Vagina (tissue), 2 donors: ENCODE measurements around the gene LPCAT1. TPM values are rescaled to one million over a fixed set of nuclear protein-coding genes. Genes with fewer than 3 reads are reported as not detected.

Experiments used
- DNase-seq, 2 donors: peaks; one replicate each; pipeline ENCODE4 v3.0.0-alpha.2; 2017; ENCODE audit errors: extremely low spot score in 2 of 2
- H3K27ac ChIP-seq: fragments of 200-600 bp; sonication (generic); one replicate; pipeline ENCODE4 v1.5.1; 2019
- H3K27me3 ChIP-seq: fragments of 200-600 bp; sonication (generic); one replicate; pipeline ENCODE4 v1.5.1; 2019
- H3K36me3 ChIP-seq, 2 donors: fragments of 200-600 bp; sonication (generic); one replicate each; pipeline ENCODE4 v1.5.1; 2017 to 2019
- H3K4me1 ChIP-seq: fragments of 200-600 bp; sonication (generic); one replicate; pipeline ENCODE4 v1.5.1; 2019
- H3K4me3 ChIP-seq, 2 donors: fragments of 200-600 bp; sonication (generic); 1 replicate in 1 of 2; 2 replicates in 1 of 2; pipeline ENCODE4 v1.5.1; 2016 to 2019
- H3K9me3 ChIP-seq: fragments of 200-600 bp; sonication (generic); one replicate; pipeline ENCODE4 v1.5.1; 2019
- CTCF ChIP-seq, 3 experiments: fragments of 450-650 bp in 2 of 3; fragments of 200-600 bp in 1 of 3; sonication (generic) in 1 of 3; IDR thresholded peaks; one replicate each; pipeline ENCODE4 v1.5.1; 2017 to 2019; ENCODE audit warnings: antibody characterized with exemption in 3 of 3, mild to moderate bottlenecking in 2 of 3, moderate library complexity in 2 of 3
- POLR2A ChIP-seq, 2 donors: fragments of 450-650 bp; IDR thresholded peaks; one replicate each; pipeline ENCODE4 v1.6.1; 2017; ENCODE audit warnings: antibody characterized with exemption in 2 of 2, mild to moderate bottlenecking in 2 of 2, moderate library complexity in 2 of 2
- POLR2AphosphoS5 ChIP-seq, 2 donors: sonication (generic); formaldehyde crosslinking; IDR thresholded peaks; one replicate each; pipeline ENCODE4 v1.9.0; 2017; ENCODE audit warnings: antibody characterized with exemption in 2 of 2, mild to moderate bottlenecking in 2 of 2, low read depth in 1 of 2; ENCODE audit not compliant: insufficient read depth in 1 of 2
- intact Hi-C: fragments of 100-400 bp; cut with DNase I; formaldehyde crosslinking; loops from one replicate; pipeline ENCODE4 v1.15.1; 2023
- total RNA-seq: library from RNA; depleted of rRNA; stranded (reverse); fragments of >200 nt; gene quantifications from one replicate; pipeline ENCODE4 v1.2.3, GENCODE V29; 2016

Gene LPCAT1
- total RNA-seq, 1 donor from 2014 or later = 29.7 TPM

- no peak for TF ChIP-seq CTCF (IDR thresholded peaks at IDR 0.05)
- TF ChIP-seq POLR2AphosphoS5 (IDR thresholded peaks at IDR 0.05; ENCODE audit: insufficient read depth in 1 of 2, low read depth in 1 of 2) = no peak
- TF ChIP-seq POLR2A (IDR thresholded peaks at IDR 0.05) = no peak
- no peaks in the 10 kb centered on the region for H3K27me3 ChIP-seq
- H3K27ac ChIP-seq = no peak overlapping the region
- H3K4me1 ChIP-seq = no peaks in the 10 kb centered on the region
- no peak for DNase-seq
- intact Hi-C loops = no loop called here
- H3K4me3 ChIP-seq = no peak overlapping the region
- peaks cover 19% of the 10 kb centered on the region for H3K9me3 ChIP-seq
- H3K36me3 ChIP-seq = no peaks in the 10 kb centered on the region
These were observed 92.5 kb downstream of the LPCAT1 start for GRCh38 chr5:1431021-1431811.

GRCh38 chr5:1430121-1430795 is 93.5 kb downstream of the LPCAT1 start:
- Histone ChIP-seq H3K9me3 (peaks cover 19% of the 10 kb centered on the region), H3K36me3 (no peaks in the 10 kb centered on the region), H3K27ac (no peak overlapping the region), H3K4me3 (no peak overlapping the region), H3K27me3 (no peaks in the 10 kb centered on the region), H3K4me1 (no peaks in the 10 kb centered on the region)
- TF ChIP-seq POLR2AphosphoS5 (IDR thresholded peaks at IDR 0.05; ENCODE audit: insufficient read depth in 1 of 2, low read depth in 1 of 2) = no peak
- TF ChIP-seq CTCF (IDR thresholded peaks at IDR 0.05) = no peak
- no peak for TF ChIP-seq POLR2A (IDR thresholded peaks at IDR 0.05)
- DNase-seq = no peak
- intact Hi-C loops = no loop called here

GRCh38 chr5:1429496-1429895 is 94.3 kb downstream of the LPCAT1 start:
- Histone ChIP-seq H3K4me3 (no peak overlapping the region), H3K9me3 (peaks cover 19% of the 10 kb centered on the region), H3K36me3 (no peaks in the 10 kb centered on the region), H3K27ac (no peak overlapping the region), H3K27me3 (no peaks in the 10 kb centered on the region), H3K4me1 (no peaks in the 10 kb centered on the region)
- intact Hi-C loops = no loop called here
- TF ChIP-seq CTCF (IDR thresholded peaks at IDR 0.05) (no peak), POLR2AphosphoS5 (IDR thresholded peaks at IDR 0.05; ENCODE audit: insufficient read depth in 1 of 2, low read depth in 1 of 2) (no peak), POLR2A (IDR thresholded peaks at IDR 0.05) (no peak)
- no peak for DNase-seq

GRCh38 chr5:1429066-1429465 is 94.7 kb downstream of the LPCAT1 start:
- H3K9me3 ChIP-seq = peaks cover 19% of the 10 kb centered on the region

More at GRCh38 chr5:1429066-1429465, 94.7 kb downstream of the LPCAT1 start:
- intact Hi-C loops = no loop called here
- no peak overlapping the region for H3K27ac ChIP-seq
- DNase-seq = no peak
- no peaks in the 10 kb centered on the region for H3K36me3 ChIP-seq
- TF ChIP-seq CTCF (IDR thresholded peaks at IDR 0.05) (no peak), POLR2AphosphoS5 (IDR thresholded peaks at IDR 0.05; ENCODE audit: insufficient read depth in 1 of 2, low read depth in 1 of 2) (no peak), POLR2A (IDR thresholded peaks at IDR 0.05) (no peak)
- no peaks in the 10 kb centered on the region for H3K27me3 ChIP-seq
- no peaks in the 10 kb centered on the region for H3K4me1 ChIP-seq
- H3K4me3 ChIP-seq = no peak overlapping the region
